ENCODE results near the gene LAMP5. TPM values are rescaled to one million over a fixed set of nuclear protein-coding genes. Genes with fewer than 3 reads are reported as not detected.

LAMP5 gene, protein sequence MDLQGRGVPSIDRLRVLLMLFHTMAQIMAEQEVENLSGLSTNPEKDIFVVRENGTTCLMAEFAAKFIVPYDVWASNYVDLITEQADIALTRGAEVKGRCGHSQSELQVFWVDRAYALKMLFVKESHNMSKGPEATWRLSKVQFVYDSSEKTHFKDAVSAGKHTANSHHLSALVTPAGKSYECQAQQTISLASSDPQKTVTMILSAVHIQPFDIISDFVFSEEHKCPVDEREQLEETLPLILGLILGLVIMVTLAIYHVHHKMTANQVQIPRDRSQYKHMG
- under 1 TPM; 0.19 to 0.51 TPM for total RNA-seq
- long read RNA-seq, donor 1: 0 reads
- long read RNA-seq, donor 2: 0 reads

DNA sequence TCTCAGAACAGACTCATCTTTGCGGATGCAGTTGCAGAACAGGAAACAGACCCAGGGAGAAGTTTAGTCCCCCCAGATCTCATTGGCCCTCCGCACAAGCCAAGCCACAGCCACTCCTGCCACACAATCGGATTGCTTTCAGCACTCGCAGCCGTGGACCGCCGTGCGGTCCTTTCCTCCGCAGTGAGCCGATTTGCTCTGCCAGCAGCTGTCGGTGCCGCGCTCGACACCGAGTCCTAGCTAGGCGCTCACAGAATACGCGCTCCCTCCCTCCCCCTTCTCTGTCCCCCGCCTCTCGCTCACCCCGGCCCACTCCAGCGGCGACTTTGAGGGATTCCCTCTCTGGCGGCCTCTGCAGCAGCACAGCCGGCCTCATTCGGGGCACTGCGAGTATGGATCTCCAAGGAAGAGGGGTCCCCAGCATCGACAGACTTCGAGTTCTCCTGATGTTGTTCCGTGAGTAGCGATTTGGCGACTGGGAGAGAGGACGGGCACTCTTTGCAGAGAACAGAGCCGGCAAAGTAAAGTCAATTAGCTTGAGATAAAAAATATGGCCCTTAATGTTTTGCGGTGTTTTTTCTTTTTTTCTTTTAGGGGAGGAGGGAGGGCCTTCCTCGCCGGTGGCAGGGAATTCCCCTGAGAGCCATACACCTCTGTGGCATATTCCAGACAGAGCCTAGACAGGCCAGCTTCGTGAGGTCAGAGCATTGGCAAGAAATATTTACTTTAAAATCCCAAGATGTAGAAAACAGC lies at the start of gene LAMP5:
Gene LAMP5 (plus strand): TSS at position 130 of the 753 bp plus-strand sequence. CDS start 263 bp downstream, at position 393.
- peak; percentile 82 for DNase-seq (ENCODE audit: low spot score)
- intact Hi-C loops (cut with DNase I): no loop called here

DNA sequence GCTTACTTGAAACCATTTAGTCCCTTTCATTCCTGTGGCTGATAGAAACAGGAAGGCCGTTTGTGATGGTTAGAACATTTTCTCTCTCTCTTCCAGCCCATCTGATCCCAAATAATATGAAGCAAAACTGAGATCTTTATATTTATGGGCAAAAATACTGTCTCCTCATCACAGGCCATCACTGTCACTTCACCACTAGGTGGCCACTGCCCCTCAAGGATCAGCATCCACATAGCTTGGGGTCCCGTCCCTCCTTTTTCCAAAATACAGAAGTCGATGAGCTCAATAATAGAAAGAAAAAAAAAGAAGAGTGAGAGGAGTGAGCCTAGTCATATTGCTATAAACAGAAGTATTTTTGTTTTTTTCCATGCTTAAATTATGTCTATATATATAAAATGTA lies 46.4 kb upstream of the LAMP5 start:
- intact Hi-C loops (cut with DNase I): no loop called here
- DNase-seq (ENCODE audit: low spot score): no peak

DNA sequence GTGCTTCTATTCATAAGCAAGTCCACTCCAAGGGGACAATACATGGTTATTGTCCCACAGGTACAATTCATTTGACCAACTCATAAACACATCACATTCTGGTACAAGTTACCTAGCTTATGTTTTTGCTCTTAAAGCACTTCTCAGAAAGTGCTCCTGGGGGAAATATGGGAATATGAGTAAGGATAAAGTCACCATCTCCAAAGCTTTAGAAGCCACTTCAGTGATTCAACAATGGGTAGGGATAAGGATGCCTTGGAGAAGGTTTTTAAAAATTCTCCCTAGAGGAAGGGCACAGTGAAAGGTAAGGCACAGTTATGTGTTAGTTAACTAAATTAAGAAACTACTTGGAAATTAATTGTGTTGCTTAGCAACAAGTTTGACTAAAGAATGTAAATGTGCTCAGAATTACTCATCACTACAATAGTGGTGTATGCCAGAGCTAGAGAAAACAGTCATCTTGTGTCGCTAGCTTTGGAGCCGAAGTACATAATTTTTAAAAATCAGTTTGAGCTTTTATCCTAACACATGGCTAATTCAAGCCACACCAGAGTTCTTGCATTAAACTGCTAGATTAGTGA lies 39.5 kb upstream of the LAMP5 start:
- DNase-seq (ENCODE audit: low spot score): no peak

DNA sequence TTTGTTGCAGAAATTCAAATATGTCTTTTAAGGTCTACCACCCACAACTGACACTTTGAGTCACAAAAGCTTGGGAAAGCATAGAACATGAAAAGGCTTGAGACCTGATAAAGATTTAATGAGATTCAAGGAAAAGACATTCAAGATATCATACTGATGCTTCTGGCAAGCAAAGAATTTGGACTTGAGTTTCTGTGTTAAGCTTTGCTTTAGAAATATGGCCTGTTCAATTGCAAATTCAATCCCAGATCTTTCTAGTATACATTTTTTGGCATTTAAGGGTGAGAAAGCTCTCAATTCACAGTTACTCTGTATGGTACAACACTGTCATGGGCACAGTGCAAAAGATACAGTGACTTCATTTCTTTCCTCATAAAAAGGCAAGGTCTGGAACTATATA lies 38.9 kb upstream of the LAMP5 start:
- intact Hi-C loops (cut with DNase I): no loop called here
- DNase-seq (ENCODE audit: low spot score): no peak

More for the DNA sequence above, 39.5 kb upstream of the LAMP5 start:
- intact Hi-C loops (cut with DNase I): no loop called here

DNA sequence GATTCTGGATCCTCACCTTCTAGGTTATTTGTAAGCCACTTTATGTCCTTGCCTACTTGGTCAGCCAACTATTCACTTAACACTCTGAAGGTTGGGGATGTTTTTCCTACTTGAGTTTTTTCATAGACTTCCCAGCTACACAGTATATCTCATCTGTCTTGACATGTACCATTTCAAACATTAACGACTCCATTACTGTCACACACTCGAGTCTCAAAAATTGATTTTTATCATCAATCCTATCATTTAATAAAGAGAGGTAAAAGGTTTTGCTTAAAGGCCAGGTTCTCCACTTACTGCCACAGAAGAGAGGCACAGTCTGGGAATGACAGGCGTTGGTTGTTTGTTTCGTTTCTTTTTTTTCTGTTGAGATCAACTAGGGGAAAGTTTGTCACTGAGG lies 38.2 kb upstream of the LAMP5 start:
- intact Hi-C loops (cut with DNase I): no loop called here
- DNase-seq (ENCODE audit: low spot score): no peak

DNA sequence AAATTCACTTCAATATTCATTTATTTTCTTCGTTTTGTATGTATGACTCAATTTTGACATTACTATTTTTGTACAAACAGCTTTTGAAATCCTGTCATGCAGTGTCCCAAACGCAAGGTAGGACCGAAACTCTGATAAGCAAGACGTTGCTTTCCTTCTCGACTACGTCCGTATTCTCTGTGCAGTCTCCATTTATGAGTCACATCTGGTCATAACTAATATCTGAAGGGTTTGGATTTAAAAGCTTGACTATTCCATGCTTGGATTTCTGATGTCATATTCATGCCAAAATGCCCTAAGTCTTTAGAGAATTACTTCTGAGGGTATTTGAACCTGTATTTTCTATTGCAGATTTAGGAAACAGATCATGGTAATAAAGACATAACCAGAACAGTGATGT lies 37.8 kb upstream of the LAMP5 start:
- no peak for DNase-seq (ENCODE audit: low spot score)
- intact Hi-C loops (cut with DNase I): no loop called here

DNA sequence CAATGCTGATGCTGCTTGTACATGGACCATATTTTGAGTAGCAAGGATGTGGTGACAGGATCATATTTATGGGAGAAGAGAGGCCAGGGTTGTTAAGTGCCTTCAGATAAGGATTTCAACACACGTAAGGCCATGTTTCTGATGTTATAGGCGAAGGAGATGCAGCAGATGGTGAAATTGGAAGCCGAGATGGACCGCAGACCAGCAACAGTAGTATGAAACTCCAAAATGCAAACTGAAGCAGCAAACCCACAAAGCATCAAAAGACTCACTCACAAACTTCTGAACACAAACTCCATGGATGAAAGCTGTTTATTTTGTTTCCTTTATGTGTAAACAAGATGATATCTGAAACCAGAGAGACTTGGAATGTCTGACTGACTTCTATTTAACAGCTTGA lies 35.6 kb upstream of the LAMP5 start:
- intact Hi-C loops (cut with DNase I): no loop called here
- no peak for DNase-seq (ENCODE audit: low spot score)

DNA sequence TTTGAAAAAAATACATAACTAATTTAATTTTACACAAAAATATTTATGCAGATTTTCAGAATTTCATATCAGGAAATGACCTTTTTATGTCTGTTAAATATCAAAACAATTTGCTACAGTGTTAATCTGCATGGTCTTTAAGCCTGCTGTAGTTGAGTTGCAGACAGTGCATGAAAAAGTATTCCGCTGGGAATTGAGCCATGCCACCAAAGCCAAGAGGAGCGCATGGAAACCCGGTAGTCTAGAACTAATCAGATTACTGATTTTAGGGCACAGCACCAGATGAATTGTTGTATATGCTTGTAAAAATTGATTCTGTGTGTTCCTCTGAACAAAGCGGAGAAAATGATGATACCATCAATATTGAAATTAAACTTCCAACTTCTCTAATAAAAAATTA lies 34.3 kb upstream of the LAMP5 start:
- intact Hi-C loops (cut with DNase I): no loop called here
- no peak for DNase-seq (ENCODE audit: low spot score)

DNA sequence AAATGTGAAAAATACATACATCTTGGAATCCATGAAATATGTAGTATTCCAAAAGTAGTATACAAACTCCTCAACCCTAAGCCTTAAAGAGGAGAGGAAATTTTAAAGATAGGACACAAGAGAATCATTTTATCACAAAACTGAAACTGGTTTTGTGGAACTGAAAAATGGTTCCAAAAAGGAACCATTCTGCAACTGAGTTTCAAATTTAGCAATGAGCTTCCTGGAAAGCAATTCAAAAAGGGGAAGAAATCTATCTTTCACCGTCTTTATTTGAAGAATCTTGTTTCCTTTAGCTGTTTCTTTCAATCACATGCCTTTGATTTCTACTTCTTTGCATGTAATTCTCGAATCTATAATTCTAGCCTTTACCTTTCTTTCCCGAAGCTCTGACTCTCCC lies 32.2 kb upstream of the LAMP5 start:
- no peak for DNase-seq (ENCODE audit: low spot score)

DNA sequence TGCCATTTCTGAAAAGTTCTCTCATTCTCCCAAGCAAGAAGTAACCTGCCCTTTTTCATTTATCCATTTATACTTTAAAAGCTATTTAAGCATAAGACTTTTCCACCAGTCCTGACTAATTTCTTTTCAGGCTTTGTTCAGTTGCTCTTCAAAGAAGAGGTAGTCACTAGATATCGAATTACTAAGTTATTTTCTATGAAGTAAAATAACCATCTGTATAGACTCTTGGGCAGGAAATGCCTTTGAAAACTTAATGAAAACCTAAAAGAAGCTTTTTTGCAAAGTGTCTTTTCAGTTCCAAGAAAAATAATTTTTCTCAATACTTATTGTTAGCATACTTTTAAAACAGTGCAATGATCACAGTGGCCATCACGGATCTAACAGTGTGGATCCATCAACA lies 31.3 kb upstream of the LAMP5 start:
- intact Hi-C loops (cut with DNase I): no loop called here
- no peak for DNase-seq (ENCODE audit: low spot score)

More for the DNA sequence above, 32.2 kb upstream of the LAMP5 start:
- intact Hi-C loops (cut with DNase I): no loop called here

DNA sequence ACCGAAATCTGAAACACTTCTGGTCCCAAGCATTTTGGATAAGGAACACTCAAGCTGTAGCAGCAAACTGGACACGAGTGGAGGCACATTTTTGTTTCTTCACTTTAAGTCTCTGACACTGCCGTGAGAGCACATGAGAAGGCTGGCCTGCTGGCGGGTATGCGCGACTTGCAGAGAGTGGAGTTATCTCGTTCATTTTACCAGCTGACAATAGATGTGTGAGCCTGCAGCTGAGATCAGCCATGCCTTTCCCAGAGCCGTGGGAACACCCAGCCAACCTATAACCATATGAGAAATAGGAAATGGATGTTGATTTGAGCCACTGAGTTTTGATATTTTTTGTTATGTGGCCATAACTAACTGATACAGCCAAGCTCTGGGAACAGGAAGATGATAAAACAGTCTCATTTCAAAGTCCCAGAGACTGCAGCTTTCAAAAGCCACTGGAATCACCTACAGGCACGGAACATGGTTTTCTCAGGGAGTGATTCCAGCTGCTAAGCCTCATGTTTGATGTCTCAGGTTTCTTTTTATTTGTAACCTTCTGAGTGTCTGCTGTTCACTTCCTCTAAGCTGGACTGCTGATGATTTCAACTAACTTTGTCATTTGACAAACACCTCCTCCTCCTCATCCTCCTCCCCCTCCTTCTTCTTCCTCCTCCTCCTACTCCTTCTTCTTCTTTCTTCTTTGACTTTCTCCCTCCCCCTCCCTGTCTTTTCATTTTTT lies 28.6 kb upstream of the LAMP5 start:
- intact Hi-C loops (cut with DNase I): no loop called here
- no peak for DNase-seq (ENCODE audit: low spot score)

DNA sequence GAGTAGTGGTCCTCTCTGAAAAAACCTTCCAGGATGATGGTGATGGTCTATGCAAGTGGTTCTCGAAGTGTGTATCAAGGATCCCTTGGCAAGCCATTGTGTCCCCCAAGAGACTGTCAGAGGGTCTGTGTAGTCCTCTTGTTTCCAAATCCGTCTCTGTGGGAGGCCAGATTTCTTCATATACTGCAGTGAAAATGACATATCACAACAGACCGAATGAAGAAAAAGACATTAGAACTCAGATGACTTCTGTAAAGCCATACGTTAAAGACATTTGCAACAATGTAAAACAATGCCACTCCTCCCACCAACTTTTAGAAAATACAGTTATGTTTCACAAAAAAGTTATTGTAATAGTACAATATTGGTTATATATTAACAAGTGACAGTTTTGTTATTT lies 27.2 kb upstream of the LAMP5 start:
- intact Hi-C loops (cut with DNase I): no loop called here
- no peak for DNase-seq (ENCODE audit: low spot score)

DNA sequence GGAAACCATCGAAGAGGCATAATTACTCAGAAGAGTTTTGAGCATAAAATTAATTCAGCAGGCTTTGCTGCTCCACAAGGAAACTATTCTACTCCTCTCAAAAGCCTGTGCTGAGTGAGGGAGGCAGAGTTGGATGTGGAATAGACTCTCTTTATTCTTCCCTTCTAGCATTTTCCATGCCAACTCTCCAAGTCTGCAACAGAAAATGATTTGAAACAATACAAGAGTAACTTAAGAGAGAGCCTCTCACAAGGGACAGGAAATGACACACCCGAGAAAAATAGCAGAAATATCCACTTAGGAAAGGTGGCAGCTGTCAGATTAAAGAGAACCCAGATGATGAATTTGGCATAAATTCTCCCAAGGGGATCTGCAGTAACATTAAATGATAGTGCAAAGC lies 26.3 kb upstream of the LAMP5 start:
- intact Hi-C loops (cut with DNase I): no loop called here
- DNase-seq (ENCODE audit: low spot score): no peak

DNA sequence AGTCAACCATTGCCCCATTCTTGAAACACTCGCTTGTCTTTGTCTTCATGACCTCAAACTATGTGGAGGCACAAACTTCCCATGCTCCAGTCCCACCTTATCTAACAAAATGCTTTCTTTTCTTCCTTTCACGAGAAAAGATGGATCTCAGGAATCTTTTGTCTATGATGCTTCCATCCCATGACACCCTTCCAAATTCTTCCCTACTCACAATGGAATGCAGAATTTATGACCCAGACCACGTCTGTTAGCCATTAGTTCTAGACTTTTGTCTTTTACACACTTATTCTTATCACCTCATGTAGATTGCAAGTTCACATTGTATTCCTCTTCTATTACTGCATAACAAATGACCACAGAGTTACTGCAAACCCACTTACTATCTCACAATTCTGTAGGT lies 24.2 kb upstream of the LAMP5 start:
- intact Hi-C loops (cut with DNase I): no loop called here

DNA sequence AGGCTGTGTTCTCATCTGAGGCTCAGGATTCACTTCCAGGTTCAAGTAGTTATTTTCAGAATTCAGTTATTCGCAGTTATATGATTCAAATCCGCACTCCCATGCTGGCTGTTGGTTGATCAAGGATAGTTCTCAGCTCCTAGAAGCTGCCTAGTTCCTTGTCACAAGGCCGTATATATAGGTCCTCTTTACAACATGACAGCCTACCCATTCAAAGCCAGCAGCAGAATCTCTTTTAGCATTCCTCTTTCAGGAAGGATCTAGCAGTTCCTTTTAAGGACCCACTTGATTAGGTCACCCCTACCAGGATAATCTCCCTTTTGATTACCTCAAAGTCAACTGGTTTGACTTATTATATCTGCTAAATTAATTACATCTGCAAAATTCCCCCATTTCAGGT lies 23.8 kb upstream of the LAMP5 start:
- intact Hi-C loops (cut with DNase I): no loop called here
- DNase-seq (ENCODE audit: low spot score): no peak

More for the DNA sequence above, 24.2 kb upstream of the LAMP5 start:
- no peak for DNase-seq (ENCODE audit: low spot score)

DNA sequence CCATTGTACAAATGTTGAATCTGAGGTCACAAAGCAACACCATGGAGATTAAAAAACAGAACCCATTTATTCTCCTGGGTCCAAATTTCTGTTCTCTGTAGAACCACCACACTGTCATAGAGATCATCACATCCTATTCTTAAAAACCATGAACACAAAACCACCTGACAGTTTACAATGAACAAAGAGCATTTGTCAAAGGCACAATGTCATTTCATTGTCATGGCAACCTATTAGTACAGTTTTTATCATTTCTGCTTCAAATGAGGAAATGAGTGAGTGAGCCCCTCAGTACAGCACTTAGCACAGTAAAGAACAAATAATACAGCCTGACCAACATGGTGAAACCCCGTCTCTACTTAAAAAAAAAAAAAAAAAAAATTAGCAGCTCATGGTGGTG lies 23.1 kb upstream of the LAMP5 start:
- intact Hi-C loops (cut with DNase I): no loop called here
- DNase-seq (ENCODE audit: low spot score): no peak

DNA sequence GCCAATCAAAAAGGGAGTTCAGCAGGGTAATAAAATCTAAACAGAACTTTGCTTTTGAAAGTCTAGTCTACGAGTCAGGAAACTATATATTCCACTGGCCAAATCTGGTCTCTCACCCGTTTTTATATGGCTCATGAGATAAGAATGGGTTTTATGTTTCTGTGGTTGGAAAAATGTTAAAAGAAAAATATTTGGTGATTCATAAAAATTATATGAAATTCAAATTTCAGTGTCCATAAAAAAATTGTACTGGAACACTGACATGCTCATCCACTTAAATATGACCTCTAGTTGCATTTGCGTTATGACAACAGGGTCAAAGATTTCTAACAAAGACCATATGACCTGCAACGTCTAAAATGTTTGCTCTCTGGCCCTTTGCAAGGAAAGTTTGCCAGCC lies 22.3 kb upstream of the LAMP5 start:
- intact Hi-C loops (cut with DNase I): no loop called here
- no peak for DNase-seq (ENCODE audit: low spot score)

DNA sequence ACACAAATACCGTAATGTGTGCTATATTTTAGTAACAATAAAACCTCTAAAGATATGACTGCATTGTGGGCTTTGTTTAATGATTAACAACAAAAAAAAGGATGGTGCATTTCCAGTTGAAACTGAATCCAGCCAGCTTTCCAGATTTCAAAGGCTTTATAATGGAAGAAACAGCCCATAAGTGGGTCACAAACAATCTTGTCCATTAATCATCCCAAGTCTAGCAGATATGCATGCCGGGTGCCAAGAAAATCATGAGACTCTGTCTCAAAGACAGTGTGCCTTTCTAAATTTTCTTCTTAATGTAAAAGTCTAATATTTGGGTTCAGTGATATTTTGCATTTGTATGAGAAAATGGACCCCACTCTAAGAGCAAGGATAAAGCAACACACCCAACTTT lies 20.6 kb upstream of the LAMP5 start:
- intact Hi-C loops (cut with DNase I): no loop called here

DNA sequence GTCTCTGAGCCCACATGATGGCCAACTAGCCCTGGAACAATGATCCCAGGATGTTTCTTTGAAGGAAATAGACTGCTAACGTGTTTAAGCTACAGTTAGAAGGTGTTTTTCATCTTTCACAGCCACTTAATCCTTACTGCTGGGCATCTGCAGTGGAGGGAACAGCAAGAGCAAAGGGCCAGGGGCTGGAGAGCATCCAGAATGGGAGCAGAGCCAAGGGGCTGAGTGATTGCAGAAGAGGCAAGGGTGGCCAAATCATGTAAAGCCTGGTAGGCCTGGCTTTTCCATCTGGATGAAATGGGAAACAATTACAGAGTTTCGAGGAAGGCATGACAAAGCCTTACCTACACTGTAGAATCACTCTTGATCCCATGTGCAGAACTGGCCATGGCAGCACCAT lies 18.7 kb upstream of the LAMP5 start:
- no peak for DNase-seq (ENCODE audit: low spot score)
- intact Hi-C loops (cut with DNase I): no loop called here

More for the DNA sequence above, 20.6 kb upstream of the LAMP5 start:
- DNase-seq (ENCODE audit: low spot score): no peak

DNA sequence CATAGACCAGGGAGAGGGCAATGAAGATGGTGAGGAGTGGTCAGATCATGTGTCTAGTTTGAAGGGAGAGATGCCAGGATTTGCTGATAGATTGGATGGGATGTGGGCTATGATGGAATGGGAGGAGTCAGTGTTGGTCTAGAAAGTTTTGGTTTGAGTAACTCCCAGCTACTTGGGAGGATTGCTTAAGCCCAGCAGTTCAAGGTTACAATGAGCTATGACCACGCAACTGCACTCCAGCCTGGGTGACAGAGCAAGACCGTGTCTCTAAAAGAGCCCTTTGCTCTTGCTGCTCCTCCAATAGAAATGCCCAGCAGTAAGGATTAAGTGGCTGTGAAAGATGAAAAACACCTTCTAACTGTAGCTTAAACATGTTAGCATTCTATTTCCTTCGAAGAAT lies 18.2 kb upstream of the LAMP5 start:
- intact Hi-C loops (cut with DNase I): no loop called here
- DNase-seq (ENCODE audit: low spot score): no peak
